HK-2 (cell line): Measurements from ENCODE around the gene LMF1.
"Not testable (repeated sequence)": the region's sequence is repeated elsewhere in the genome, so short reads cannot be mapped to it uniquely, and the experiment has no call there.

Experiments
- DNase-seq: peaks from one replicate; pipeline ENCODE4 v3.0.0-alpha.2; 2018; ENCODE audit not compliant: unreplicated experiment

LMF1 gene

GRCh38 chr16:948767-949166 lies 22.0 kb downstream of the LMF1 start:
- not testable (repeated sequence) for DNase-seq

- not testable (repeated sequence) for DNase-seq
These were observed 22.9 kb downstream of the LMF1 start for GRCh38 chr16:947922-948303.

GRCh38 chr16:947255-947921 lies 23.4 kb downstream of the LMF1 start:
- no peak for DNase-seq

DNA sequence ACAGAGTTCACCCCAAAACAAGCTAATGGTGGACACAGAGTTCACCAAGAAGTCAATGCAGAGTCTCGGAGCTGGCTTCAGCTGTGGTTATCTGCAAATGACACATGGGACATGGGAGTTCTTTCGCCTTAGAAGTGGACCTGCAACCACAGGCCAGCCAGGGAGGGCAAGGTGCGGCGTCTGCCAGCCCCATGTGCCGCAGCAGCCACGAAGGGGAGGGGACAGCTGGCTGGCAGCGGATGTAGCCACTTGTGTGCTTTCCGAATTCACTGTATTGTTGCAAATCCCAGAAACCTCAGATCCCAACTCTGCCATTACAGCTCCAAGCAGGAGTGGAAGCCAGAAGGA lies 24.8 kb downstream of the LMF1 start:
- peak; percentile 32 for DNase-seq

DNA sequence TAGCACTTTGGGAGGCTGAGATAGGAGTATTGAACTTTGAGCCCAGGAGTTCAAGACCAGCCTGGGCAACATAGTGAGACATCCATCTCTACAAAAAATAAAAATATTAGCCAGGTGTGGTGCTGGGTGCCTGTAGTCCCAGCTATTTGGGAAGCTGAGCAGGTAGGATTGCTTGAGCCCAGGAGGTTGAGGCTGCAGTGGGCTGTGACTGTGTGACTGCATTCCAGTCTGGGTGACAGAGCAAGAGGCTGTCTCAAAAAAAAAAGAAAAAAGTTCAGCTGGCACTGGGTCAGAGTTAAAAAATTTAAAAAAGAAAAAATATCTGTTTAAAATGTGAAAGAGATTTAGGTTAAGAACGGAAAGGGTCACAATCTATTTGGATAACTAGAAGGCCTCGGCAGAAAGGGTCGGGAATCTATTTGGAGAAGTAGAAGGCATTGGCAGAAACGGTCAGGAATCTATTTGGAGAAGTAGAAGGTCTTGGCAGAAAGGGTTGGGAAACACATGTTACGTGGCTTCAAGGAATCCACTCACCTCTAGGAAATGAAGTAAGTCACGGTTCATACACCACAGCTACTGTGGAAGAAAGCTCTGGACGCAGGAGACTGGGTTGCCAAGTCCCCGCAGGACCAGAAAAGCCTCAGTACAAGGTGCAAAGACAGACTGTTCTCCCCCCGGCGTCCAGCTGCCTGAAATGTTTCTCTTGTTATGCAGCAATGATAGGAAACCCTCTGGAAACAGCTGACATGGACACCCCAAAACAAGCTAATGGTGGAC lies 25.3 kb downstream of the LMF1 start:
- peak; percentile 4 for DNase-seq

GRCh38 chr16:943971-944370 lies 26.8 kb downstream of the LMF1 start:
- DNase-seq = no peak

GRCh38 chr16:942436-943060 lies 28.2 kb downstream of the LMF1 start:
- no peak for DNase-seq

GRCh38 chr16:939941-940340 lies 30.8 kb downstream of the LMF1 start:
- DNase-seq = no peak

- DNase-seq = no peak
These were observed 31.5 kb downstream of the LMF1 start for GRCh38 chr16:939311-939710.

DNA sequence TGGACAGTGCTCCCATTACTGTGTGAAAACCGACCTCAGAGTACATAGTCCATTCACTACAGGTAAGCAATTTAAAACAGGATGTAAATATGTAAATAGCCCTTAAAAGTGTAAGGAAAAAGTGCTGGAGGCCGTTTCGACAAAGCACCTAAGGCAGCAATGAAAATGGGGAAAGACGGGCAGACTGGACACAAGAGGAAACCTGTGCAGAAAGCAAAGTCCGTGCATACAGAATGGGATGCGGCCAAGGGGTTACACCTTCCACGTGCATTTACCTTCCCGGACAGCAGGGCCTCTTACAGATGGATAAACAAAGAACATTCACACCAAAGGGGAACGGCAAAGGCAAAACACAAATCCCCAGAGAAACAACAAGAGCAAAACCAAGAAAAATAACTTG lies 32.0 kb downstream of the LMF1 start:
- no peak for DNase-seq

- DNase-seq = no peak
These were observed 32.6 kb downstream of the LMF1 start for GRCh38 chr16:938136-938535.

DNA sequence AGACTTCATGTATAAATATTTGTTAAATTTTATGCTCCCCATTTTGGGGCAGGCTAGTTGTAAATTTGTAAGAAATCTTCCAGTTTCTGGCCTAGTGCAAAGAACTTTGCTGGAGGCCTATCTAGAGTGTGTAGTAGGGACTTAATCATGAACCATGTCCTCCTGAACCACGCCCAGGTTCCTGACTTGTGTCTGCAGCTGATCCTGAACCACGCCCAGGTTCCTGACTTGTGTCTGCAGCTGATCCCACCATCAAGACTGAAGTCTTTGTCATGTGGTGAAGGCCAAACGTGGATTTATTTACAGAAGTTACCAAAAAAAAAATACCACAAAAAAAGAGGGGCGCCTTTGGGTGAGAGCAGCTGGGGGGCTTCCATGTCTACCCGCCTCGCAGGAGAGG lies 33.1 kb downstream of the LMF1 start:
- no peak for DNase-seq

DNA sequence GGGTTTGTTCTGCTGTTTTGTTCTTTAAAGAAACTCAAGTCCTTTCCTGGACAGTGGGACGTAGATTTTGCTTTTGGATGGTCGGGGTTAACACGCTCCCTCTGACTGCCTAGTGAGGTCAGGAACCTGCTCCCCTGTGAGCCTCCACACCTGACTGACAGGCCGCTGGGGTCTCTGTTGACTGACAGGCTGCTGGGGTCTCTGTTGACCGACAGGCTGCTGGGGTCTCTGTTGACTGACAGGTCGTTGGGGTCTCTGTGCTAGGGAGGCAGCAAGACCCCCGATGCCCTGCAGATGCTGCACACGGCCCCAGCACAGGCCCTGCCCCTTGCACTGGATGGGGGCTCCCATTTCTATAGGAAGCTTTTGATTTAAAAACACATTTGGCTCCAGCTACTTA lies 33.5 kb downstream of the LMF1 start:
- DNase-seq = no peak

DNA sequence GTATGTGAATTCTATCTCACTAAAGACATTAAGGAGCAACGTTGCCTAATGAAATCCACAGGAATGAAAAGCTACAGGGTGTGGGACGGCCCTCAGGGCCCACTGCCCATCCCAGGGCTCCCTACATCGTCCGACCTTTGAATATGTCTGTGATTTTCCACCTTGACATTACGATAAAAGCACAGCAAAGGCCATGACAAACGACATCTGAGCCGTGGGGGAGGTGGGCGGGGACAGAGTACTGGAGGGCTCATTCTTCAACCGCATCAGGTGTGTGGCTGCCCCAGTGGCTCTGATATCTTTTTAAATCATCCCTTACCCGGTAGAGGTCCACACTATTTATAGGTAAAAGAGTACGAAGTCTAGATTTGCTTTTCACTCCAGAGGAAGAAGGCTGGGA lies 35.1 kb downstream of the LMF1 start:
- DNase-seq = no peak

GRCh38 chr16:934178-934577 lies 36.6 kb downstream of the LMF1 start:
- no peak for DNase-seq

GRCh38 chr16:933581-933980 lies 37.2 kb downstream of the LMF1 start:
- DNase-seq = no peak

GRCh38 chr16:932831-933330 lies 37.9 kb downstream of the LMF1 start:
- no peak for DNase-seq

GRCh38 chr16:931626-932500 lies 38.9 kb downstream of the LMF1 start:
- no peak for DNase-seq

DNA sequence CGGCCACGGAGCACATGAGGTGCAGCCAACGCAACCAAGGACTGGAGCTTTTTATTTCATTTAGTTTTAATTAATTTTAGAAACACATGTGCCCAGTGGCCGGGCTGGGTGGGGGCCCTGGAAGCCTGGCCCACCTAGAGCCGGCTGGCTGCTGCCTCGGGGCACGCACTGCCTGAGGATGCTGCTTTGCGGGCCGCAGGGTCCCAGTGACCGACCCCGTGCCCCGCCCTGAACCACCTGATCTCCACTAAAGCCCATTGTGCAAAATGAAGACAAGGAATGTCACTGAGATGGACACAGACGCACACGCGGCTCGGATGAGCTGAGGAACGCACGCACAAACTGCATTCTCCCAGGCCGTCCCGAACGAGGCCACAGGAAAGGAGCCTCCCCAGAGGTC lies 39.6 kb downstream of the LMF1 start:
- no peak for DNase-seq

GRCh38 chr16:930511-930910 lies 40.3 kb downstream of the LMF1 start:
- DNase-seq = no peak

DNA sequence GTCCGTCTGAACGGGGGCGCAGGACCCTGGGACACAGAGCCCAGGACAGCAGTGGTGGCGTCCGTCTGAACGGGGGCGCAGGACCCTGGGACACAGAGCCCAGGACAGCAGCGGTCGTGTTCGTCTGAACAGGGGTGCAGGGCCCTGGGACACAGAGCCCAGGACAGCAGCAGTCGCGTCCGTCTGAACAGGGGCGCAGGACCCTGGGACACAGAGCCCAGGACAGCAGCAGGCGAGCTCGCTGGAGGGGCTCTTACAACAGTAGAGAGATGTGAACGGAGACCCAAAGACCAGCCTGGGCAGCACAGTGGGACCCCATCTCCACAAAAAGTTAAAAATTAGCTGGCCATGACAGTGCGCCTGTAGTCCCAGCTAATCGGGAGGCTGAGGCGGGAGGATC lies 40.7 kb downstream of the LMF1 start:
- DNase-seq = no peak
